Measurements from ENCODE around the gene RFK.

The RFK gene

DNA sequence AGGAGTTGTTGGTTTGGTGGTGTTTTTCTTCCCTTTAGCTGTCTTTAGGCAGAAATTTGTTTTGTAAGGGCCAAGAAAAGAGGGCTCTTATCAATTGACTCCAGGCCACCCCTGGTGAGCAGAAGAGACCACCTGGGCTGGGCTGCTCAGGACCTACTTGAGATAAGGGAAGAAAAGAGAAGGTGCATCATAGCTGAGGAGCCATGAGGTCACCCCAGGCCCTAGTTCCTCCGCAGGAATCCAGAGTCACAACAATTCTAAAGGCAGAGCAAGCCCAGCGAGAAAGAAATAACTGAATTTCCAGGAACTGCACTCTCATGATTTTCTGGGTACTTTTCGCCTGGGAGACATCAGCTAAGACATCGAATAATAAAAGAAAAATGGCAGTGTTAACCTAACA, 34.9 kb downstream of the RFK start:
- TF ChIP-seq, protein P1, sequence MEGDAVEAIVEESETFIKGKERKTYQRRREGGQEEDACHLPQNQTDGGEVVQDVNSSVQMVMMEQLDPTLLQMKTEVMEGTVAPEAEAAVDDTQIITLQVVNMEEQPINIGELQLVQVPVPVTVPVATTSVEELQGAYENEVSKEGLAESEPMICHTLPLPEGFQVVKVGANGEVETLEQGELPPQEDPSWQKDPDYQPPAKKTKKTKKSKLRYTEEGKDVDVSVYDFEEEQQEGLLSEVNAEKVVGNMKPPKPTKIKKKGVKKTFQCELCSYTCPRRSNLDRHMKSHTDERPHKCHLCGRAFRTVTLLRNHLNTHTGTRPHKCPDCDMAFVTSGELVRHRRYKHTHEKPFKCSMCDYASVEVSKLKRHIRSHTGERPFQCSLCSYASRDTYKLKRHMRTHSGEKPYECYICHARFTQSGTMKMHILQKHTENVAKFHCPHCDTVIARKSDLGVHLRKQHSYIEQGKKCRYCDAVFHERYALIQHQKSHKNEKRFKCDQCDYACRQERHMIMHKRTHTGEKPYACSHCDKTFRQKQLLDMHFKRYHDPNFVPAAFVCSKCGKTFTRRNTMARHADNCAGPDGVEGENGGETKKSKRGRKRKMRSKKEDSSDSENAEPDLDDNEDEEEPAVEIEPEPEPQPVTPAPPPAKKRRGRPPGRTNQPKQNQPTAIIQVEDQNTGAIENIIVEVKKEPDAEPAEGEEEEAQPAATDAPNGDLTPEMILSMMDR (IDR thresholded peaks at IDR 0.05): no peak
- H3K9me3 ChIP-seq (ENCODE audit: control insufficient read depth, low read length): no peaks in the 10 kb centered on the region

DNA sequence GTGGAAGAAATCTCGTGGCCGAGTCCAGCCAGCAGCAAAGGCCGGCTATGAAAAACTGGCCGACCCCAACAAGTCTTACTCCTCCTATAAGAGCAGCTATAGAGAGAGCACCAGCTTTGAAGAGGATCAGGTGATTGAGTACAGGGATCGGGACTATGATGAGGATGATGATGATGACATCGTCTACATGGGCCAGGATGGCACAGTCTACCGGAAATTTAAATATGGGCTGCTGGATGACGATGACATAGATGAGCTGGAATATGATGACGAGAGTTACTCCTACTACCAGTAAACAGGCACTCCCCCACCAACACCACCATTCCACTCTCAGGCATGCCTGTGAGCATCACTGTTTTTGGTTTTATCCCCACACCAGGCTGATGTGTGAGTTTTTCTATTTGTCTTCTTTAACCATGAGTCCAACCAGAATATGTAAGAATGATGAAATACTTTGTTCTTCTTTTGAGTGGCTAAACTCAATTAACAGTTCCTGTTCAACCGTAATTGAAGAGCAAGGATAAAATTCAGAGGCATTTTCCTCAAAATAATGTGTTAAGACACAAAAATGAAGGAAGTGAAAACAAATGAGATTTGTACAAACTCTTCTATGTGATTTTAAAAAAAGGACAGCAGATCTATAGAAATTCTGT, 35.5 kb downstream of the RFK start:
- Histone ChIP-seq H3K27me3 (ENCODE audit: control insufficient read depth, insufficient read depth, low read length) (no peaks in the 10 kb centered on the region), H3K9me3 (ENCODE audit: control insufficient read depth, low read length) (no peaks in the 10 kb centered on the region), H3K4me1 (no peaks in the 10 kb centered on the region), H3K4me2 (ENCODE audit: low read length) (no peak overlapping the region), H3K9ac (no peak overlapping the region), H2AFZ (no peak overlapping the region), H3K27ac (no peak overlapping the region), H3K79me2 (no peaks in the 10 kb centered on the region), H3K4me3 (ENCODE audit: low read depth, low read length) (no peak overlapping the region), H3K36me3 (ENCODE audit: control insufficient read depth, insufficient read depth, low read length) (no peaks in the 10 kb centered on the region)
- TF ChIP-seq, protein P1 (IDR thresholded peaks at IDR 0.05): no peak

More for the DNA sequence above, 34.9 kb downstream of the RFK start:
- Histone ChIP-seq H3K4me2 (ENCODE audit: low read length) (no peak overlapping the region), H3K4me3 (ENCODE audit: low read depth, low read length) (no peak overlapping the region), H2AFZ (no peak overlapping the region), H3K9ac (no peak overlapping the region), H3K27me3 (ENCODE audit: control insufficient read depth, insufficient read depth, low read length) (no peaks in the 10 kb centered on the region), H3K4me1 (no peaks in the 10 kb centered on the region), H3K79me2 (no peaks in the 10 kb centered on the region), H3K36me3 (ENCODE audit: control insufficient read depth, insufficient read depth, low read length) (no peaks in the 10 kb centered on the region), H3K27ac (no peak overlapping the region)

DNA sequence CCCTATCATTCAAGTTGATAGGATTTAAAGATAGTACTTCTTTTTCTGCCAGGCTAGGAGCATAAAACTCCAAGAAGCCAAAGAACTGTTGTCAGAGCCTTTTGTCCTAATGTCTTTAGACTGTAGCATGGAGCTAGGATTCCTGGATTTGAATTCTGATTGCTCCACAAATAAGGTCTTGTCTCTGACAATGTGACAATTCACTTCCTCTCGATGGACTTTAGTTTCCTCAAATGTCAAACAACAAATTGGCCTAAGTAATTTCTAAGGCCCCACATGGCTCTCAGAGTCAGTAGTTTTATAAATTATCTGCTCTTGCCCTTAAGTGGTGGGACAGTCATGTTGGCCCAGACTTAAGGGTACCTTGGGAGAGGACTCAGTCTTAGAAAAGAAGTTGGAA, 36.7 kb downstream of the RFK start:
- H3K36me3 ChIP-seq (ENCODE audit: control insufficient read depth, insufficient read depth, low read length): no peaks in the 10 kb centered on the region
- no peak overlapping the region for H3K4me2 ChIP-seq (ENCODE audit: low read length)
- H3K9ac ChIP-seq: no peak overlapping the region
- no peak overlapping the region for H3K4me3 ChIP-seq (ENCODE audit: low read depth, low read length)
- H3K79me2 ChIP-seq: no peaks in the 10 kb centered on the region
- no peak overlapping the region for H3K27ac ChIP-seq
- no peak overlapping the region for H2AFZ ChIP-seq
- no peaks in the 10 kb centered on the region for H3K4me1 ChIP-seq
- TF ChIP-seq, protein P1 (IDR thresholded peaks at IDR 0.05): no peak
- H3K9me3 ChIP-seq (ENCODE audit: control insufficient read depth, low read length): no peaks in the 10 kb centered on the region
- no peaks in the 10 kb centered on the region for H3K27me3 ChIP-seq (ENCODE audit: control insufficient read depth, insufficient read depth, low read length)

DNA sequence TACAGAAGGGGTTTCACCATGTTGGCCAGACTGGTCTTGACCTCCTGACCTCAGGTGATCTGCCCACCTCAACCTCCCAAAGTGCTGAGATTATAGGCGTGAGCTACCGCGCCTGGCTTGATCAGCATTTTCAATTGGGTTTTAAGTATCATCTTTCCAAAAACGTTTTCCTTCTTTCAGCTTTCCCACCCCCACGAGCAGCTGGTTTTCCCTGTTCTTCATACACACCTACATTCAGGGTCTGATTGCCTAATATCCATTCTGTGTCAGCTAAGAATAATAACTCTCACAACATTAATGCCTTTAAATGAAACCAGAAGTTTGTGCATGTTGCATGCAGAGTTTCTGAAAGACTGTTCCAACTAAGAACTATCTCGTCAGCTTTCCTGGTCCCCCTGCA, 38.3 kb downstream of the RFK start:
- no peaks in the 10 kb centered on the region for H3K27me3 ChIP-seq (ENCODE audit: control insufficient read depth, insufficient read depth, low read length)
- no peak overlapping the region for H3K27ac ChIP-seq
- no peaks in the 10 kb centered on the region for H3K4me1 ChIP-seq
- no peak overlapping the region for H2AFZ ChIP-seq
- TF ChIP-seq, protein P1 (IDR thresholded peaks at IDR 0.05): no peak
- no peak overlapping the region for H3K4me3 ChIP-seq (ENCODE audit: low read depth, low read length)
- no peak overlapping the region for H3K9ac ChIP-seq
- no peaks in the 10 kb centered on the region for H3K9me3 ChIP-seq (ENCODE audit: control insufficient read depth, low read length)
- H3K36me3 ChIP-seq (ENCODE audit: control insufficient read depth, insufficient read depth, low read length): no peaks in the 10 kb centered on the region
- H3K79me2 ChIP-seq: no peaks in the 10 kb centered on the region
- H3K4me2 ChIP-seq (ENCODE audit: low read length): no peak overlapping the region

DNA sequence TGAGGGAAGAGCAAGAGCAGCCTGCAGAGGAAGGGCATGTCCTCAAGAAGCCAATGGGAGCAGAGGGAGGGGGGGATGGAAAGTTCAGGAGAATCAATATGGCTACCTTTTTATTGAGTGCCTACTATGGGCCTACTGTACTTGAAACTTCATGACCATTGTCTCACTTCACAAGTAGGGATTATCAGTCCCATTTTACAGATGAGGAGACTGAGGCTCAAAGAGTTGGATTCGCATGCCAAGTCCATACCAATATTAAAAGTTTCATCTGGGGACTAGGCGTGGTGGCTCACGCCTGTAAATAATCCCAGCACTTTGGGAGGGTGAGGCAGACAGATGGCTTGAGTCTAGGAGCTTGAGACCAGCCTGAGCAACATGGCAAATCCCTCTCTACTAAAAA, 40.0 kb downstream of the RFK start:
- H3K9ac ChIP-seq: no peak overlapping the region
- H2AFZ ChIP-seq: no peak overlapping the region
- H3K27me3 ChIP-seq (ENCODE audit: control insufficient read depth, insufficient read depth, low read length): no peaks in the 10 kb centered on the region
- no peak overlapping the region for H3K4me2 ChIP-seq (ENCODE audit: low read length)
- H3K79me2 ChIP-seq: no peaks in the 10 kb centered on the region
- no peak overlapping the region for H3K27ac ChIP-seq
- no peaks in the 10 kb centered on the region for H3K9me3 ChIP-seq (ENCODE audit: control insufficient read depth, low read length)
- no peaks in the 10 kb centered on the region for H3K4me1 ChIP-seq
- H3K4me3 ChIP-seq (ENCODE audit: low read depth, low read length): no peak overlapping the region
- TF ChIP-seq, protein P1 (IDR thresholded peaks at IDR 0.05): no peak
- no peaks in the 10 kb centered on the region for H3K36me3 ChIP-seq (ENCODE audit: control insufficient read depth, insufficient read depth, low read length)

Data from parathyroid adenoma (tissue), 2 donors.